HG03565 (cell line): Measurements from ENCODE around the gene ZNF438.
"Not testable (repeated sequence)": the region's sequence is repeated elsewhere in the genome, so short reads cannot be mapped to it uniquely, and the experiment has no call there.

ENCODE experiments used
- ATAC-seq: cut with Tn5 transposase; IDR thresholded peaks from one replicate; pipeline ENCODE4 v1.9.1; 2021; ENCODE audit warnings: mild to moderate bottlenecking, moderate library complexity; ENCODE audit not compliant: unreplicated experiment

ZNF438 gene

DNA sequence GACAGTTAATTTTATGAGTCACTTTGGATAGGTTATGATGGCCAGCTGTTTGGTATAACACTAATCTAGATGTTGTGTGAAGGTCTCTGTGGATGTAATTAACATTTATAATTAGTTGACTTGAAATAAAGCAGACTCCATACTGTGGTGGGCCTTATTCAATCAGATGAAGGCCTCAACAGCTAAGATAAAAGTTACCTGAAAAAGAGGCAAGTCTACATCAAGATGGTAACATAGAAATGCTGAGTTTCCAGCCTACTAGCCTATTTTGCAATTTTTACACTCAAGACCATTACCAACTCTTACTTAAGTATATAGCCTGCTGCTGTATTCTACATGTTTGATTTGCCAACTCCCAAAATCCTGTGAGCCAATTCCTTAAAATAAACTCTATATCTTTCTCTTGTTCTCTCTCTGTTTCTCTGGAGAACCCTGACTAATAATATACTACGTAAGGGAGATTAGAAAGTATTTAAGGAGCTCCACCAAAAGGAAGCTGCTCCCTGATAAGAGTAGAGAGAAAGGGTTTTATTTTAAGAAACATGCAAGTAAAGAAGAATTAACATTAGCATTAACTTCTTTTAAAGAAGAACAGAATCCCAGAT lies 42.7 kb downstream of the ZNF438 start:
- no peak for ATAC-seq

- no peak for ATAC-seq
These were observed 44.2 kb downstream of the ZNF438 start for GRCh38 chr10:30987463-30987862.

DNA sequence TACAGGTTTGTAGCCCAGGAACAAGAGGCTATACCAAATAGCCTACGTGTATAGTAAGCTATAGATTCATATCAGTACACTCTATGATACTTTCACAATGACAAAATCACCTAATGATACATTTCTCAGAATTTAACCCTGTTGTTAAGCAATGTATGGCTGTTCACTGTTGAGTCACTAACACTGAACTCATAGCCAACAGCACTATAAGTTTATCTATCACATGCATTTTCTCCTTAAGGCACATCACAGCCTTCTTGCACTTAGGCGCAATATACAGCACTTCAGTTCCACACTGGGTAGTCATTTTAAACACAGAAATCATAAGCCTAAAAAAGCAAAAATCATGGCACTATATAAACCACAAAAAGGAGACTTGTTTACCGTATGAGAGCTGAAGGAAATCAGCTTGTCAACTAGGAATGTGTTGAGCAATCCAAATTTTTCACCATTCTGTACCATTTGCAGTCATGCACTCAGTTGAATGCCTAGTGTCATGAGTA lies 45.6 kb downstream of the ZNF438 start:
- no peak for ATAC-seq

DNA sequence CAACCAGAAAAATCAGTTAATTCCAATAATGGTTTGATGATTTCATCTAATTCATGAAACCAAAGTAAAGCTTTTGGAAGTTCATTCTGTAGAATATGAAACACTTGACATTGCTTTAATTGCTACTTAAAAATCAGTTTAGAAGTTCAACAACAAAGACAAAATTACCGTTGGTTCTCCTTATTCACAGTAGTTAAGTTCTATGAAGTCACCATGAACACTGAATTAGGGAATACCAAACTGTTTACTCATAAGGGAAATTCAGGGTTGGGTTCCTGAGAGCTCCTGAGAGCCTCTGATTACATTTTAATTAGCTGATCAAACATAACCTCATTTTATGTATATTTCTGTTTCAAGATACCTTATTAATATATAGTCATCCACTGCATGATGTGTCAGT lies 46.2 kb downstream of the ZNF438 start:
- ATAC-seq = no peak

DNA sequence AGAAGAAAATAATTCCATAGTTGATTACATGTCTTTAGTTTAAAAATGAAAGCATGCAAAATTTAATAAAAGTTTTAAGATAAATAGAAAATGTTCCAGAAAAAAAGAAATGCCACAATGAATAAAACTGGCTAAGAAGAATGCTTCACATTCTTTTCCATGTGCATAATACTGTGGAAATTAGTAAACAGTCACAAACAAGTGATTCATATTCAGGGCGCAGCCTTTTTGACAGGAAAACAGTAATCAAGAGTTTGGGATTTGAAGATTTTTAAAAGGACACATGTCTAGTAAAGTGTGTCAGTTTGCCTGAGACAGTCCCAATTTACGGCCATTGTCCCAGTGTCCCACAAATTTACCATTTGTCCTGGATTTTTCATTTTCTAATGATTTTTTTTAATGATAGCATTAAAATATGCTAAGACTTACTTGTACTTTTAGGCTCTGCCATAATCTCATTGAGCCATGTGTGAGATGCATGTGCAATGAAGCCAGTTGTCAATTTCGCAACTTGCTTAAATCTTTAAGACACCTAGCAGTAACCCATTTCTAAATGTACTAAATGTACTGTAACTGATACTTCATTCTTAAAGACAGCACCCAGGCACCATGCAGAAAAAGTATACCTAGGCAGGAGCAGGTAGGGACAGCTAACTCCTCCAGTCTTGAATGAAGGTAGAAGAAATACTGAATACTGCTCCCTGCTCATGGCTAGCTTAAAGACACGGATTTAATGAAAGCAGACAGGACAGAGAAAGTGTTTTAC lies 46.9 kb downstream of the ZNF438 start:
- no peak for ATAC-seq

DNA sequence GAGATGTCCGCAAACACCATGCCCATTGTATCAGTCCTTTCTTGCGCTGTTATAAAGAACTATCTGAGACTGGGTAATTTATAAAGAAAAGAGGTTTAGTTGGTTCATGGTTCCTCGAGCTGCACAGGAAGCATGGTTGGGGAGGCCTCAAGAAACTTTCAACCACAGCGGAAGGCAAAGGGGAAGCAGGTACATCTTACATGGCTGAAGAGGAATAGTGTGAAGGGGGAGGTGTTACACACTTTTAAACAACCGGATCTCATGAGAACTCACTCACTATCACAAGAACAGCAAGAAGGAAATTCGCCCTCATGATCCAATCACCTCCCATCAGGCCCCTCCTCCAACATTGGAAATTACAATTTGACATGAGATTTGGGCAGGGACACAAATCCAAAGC lies 48.5 kb downstream of the ZNF438 start:
- not testable (repeated sequence) for ATAC-seq

DNA sequence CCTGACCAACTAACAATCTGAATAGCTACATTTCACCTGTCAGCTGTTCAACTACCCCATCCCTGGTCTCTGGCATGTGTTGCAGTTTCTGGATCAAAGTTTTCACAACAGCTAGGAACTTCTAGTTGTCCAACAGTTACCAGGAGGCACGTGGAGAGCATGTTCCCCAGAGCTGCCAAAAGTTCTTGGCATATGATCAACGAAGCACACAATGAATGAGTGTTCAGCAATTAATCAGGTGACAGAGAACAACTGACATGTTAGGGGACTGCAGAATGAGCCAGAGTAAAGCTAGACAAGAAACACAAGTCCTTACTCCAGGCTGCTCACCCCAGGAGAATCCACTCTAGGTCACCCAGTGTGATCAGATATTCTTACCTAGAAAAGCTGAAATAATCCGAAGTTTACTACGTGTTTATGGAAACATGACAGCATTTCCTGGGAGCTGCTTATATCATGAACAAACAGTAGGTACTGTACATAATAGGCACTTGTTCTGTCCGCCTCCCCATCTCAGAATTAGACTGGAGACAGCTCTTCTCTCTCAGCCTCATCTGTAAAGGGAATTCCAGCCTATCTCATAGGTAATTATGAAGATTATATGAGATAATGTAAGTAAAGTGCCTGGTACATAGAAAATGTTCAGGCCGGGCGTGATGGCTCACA lies 50.6 kb downstream of the ZNF438 start:
- no peak for ATAC-seq

- no peak for ATAC-seq
These were observed 51.7 kb downstream of the ZNF438 start for GRCh38 chr10:30979956-30980355.

DNA sequence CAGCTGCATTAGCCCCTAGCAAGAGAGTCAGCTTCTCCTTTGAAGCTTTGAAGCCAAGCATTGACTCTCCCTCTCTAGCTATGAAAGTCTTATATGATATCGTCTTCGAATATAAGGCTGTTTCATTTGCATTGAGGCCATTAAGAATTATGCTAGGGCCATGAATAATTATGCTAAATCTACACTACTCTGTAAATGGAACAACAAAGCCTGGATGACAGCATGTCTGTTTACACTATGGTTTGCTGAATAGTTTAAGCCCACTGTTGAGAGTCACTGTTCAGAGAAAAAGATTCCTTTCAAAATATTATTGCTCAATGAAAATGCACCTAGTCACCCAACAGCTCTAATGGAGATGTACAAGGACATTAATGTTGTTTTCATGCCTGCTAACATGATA lies 52.8 kb downstream of the ZNF438 start:
- ATAC-seq = no peak

- no peak for ATAC-seq
These were observed 54.3 kb downstream of the ZNF438 start for GRCh38 chr10:30977385-30977784.

- no peak for ATAC-seq
These were observed 56.8 kb downstream of the ZNF438 start for GRCh38 chr10:30974773-30975415.

GRCh38 chr10:30974355-30974754 lies 57.3 kb downstream of the ZNF438 start:
- no peak for ATAC-seq

DNA sequence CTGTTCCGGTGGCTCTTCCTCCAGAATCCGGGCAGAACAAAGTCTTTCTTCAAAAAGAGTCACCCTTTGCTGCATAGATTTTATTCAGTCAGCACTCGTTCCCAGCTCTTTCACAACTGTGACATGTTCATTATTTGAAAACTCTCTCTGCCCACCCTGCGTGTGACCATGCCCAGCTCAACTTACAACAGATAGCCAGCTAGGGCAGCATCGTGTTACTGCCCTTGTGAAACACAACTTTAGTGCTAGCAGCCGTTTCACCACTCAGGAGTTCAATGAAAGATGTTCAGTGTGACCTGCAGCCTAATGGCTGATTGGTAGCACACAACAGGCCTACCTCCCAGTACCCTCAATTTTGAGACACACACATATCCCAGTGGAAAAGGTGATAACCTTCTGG lies 57.9 kb downstream of the ZNF438 start:
- no peak for ATAC-seq

DNA sequence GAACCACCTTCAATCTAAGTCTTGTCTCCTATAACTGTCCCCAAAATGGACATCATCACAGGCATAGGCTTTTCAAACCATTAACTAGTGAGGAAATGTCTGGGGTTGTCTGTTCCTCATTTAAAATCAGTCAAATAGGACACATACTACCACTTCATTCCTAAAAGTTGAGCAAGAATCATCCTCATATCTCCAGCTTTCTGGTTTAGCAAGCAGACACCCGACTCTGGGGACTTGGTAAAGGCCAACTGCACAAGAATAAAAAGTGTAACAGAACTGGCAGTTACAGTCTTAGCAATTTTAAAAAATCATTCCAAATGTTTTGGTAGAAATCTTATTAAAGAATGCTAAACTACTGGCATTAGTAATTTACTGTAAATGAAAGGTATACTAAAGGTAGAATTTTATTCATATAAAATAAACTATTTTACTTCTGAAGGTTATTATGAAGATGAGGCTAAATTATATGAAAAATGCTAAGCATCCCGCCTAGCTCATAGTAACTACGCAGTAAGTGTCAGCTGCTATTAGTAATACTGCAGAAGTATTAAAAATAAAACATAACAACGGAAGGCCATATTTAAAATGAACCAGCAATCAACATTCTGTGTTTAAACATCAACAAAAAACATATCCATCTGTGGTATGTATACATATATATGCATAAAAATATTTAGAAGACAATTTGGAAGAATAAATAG lies 60.8 kb downstream of the ZNF438 start:
- ATAC-seq = no peak

DNA sequence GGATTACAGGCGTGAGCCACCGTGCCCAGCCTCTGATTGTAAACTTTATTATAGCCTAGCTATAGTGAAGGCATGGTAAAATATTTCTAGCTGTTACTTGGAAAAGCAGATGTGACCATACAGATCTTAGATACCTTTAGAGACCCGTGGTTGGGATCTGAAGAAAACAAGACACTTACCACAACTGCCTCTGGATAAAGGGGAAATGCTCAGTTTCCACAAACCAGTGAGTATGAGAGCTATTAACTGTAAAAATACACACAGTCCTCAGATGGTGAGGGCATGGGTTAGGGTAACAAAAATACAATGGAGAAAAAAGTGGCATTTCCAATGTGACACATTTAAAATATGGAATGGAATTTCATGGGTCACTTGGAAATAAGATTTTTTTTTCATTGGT lies 63.0 kb downstream of the ZNF438 start:
- ATAC-seq = no peak

- ATAC-seq = no peak
These were observed 63.8 kb downstream of the ZNF438 start for GRCh38 chr10:30967650-30968410.

DNA sequence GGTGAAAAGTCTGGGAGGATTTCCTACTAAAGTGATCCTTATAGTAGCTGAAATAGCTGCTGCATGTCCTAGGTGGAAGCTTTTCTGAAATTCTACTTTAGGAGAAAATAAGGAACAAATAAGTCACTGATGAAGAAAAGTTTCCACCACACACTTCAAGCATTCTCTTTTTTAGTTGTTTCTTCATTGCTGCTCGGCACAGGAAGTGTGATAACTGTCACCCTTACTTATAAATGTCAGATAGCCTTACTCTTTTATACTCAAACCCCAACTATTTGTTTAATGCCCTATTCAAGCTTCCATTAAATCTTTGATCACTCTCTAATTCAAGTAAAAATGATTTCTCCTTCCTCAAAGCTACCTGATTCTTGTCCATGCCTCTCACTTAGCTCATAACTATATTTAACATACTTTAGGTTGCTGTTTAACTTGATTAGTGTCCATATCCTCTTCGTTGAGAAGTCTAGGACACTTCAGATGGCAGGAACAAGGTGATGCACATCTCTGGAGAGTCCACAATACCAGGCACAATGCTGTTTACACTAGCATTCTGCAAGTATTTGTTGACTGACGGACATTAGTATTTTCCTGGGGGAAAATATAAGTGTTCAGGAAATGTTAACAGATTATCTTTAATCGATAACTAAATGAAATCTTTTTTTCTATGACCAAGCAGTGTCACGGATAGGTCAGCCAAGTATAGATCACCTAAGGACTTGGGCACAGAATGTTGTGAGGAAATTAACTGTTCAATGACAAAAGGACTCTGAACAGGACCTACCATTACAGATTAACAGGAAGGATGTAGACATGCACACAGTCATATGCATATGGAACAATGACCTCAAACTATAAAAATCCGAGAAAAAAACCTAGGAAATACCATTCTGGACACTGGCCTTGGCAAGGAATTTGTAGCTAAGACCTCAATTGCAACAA lies 67.4 kb downstream of the ZNF438 start:
- no peak for ATAC-seq

DNA sequence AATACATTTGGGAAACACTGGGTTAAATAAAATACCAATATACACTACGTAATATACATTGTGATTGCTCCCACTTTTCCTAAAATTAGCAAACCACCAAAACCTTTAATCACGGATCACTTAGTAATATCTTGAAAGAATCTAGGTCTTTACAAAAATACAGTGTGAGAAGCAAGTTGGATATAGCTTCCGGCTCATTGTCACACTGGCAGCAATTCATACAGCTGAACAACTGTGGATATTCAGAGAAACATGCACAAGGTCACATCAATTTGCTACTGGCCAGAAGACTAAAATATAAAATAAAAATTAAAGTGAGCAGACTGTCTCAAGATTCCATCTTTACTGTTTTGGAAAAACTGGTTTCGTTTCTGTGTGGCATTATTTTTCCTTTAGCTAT lies 69.1 kb downstream of the ZNF438 start:
- no peak for ATAC-seq

DNA sequence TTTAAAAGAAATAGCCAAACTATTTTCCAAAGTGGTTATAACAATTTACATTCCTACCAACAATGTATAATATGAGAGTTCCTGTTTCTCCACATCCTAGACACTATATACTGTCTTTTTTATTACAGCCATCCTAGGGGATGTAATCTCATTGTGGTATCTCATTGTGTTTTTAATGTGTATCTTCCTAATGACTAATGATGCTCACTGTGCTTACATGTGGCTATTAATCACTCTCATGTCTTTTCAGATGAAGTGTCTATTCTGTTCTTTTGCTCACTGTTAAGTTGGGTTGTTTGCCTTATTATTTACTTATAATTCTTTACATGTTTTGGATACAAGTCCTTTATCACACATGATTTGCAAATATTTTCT lies 71.8 kb downstream of the ZNF438 start:
- no peak for ATAC-seq
